ENCODE data around the gene STXBP3.

STXBP3 gene

DNA sequence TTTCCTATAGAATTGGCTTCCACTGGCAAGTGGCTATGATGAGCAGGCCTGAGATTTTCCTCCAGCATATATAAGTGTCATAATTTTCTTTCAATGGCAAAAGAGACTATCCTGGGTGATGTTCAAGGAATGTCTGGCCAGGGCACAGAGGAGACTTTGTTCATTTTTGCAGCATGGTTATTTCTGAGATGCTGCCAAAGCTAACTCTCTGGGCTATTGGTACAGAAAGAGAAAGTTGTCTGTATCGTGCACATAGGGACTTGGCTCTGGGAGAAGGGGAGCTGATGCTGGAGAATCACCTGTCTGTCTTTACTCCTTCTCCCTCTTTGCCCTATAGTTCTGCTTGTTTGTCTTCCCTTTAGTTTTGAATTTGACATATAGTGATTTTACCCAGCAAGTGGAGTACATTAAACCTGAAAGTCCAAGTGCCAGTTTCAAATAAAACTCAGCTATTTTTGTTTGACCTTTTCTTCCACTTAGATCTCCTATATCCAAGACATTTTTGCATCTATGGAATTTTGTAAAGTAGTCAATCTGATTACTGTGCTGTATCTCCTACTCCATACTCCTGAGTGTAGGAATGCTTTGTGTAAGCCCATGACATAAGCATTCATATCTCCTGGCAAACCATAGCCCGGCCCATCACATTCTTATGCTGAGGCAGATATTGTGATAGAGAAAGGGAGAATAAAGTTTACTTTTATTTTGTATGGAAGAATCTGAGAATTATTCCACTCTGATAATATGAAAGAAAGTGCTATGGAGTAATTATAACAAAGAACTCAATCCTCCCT, 29.8 kb upstream of the STXBP3 start:
- Histone ChIP-seq H3K9me3 (ENCODE audit: control insufficient read depth, insufficient read depth, low read length) (no peaks in the 10 kb centered on the region), H3K9ac (ENCODE audit: low read depth, low read length) (no peak overlapping the region), H3K36me3 (ENCODE audit: control insufficient read depth, insufficient read depth, low read length) (no peaks in the 10 kb centered on the region), H3K4me1 (ENCODE audit: control insufficient read depth, insufficient read depth, low read length) (peaks cover 17% of the 10 kb centered on the region), H3K27me3 (ENCODE audit: control insufficient read depth, insufficient read depth, low read length) (no peaks in the 10 kb centered on the region), H3K4me3 (ENCODE audit: low read depth, low read length) (no peak overlapping the region)

DNA sequence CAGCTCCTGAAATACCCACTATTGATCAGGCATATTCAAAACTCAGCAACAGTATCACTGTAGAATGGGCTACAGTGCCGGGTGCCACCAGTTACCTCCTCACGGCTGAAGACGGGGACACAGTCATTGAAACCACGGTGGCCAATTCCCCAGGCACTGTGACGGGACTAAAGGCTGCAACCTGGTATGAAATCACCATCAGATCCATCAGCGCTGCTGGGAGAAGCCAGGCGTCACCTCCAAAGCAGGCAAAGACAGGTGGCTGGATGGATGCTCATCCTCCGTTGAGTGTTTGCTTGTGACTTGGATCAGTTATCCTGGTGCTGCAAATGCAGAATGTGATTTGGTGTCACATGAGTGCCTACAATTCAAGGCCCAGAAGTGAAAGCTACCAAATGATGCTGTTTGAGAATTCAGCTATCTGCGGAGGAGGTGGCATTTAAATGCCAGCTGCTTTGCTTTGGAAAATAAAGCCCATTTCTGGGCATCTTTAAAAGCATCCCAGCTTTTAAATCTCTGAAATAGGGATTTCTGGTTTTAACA, 28.6 kb upstream of the STXBP3 start:
- no peaks in the 10 kb centered on the region for H3K9me3 ChIP-seq (ENCODE audit: control insufficient read depth, insufficient read depth, low read length)

DNA sequence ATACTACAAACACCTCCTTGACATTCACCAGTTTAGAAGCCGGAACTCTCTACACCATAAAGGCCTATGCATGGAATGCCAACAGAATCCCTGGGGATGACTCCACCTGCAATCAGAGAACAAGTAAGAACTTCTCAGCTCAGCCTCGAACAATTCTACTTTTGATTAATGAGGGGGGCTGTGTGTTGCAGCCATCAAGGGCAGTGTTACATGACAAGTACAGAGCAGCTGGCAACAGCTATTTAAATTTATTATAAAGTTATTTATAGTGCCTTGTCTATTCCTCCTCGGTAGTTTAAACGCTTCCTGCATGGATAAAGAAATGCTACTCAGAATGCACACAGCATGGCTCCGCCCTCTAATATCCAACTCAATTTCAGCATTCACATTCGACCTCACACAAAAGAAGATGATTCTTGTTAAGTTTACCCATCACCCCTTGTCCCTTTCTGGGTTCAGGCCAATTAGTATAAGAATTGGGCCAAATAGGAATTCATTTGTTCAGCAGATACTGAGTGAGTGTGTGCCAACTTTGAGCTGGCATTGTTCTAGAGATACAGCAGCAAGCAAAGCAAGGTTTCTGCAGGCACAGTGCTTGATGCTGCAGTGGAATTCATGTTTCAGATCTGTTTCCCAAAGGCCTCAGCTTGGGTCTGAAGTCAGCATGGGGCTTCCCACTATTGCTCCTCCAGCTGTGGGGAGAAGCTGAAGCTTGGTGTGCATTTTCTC, 27.4 kb upstream of the STXBP3 start:
- Histone ChIP-seq H3K4me1 (ENCODE audit: control insufficient read depth, insufficient read depth, low read length) (peaks cover 17% of the 10 kb centered on the region), H3K9ac (ENCODE audit: low read depth, low read length) (no peak overlapping the region), H3K27me3 (ENCODE audit: control insufficient read depth, insufficient read depth, low read length) (no peaks in the 10 kb centered on the region), H3K36me3 (ENCODE audit: control insufficient read depth, insufficient read depth, low read length) (no peaks in the 10 kb centered on the region), H3K4me3 (ENCODE audit: low read depth, low read length) (no peak overlapping the region), H3K9me3 (ENCODE audit: control insufficient read depth, insufficient read depth, low read length) (no peaks in the 10 kb centered on the region)

More for the DNA sequence above, 28.6 kb upstream of the STXBP3 start:
- Histone ChIP-seq H3K4me1 (ENCODE audit: control insufficient read depth, insufficient read depth, low read length) (peaks cover 17% of the 10 kb centered on the region), H3K36me3 (ENCODE audit: control insufficient read depth, insufficient read depth, low read length) (no peaks in the 10 kb centered on the region), H3K4me3 (ENCODE audit: low read depth, low read length) (no peak overlapping the region), H3K9ac (ENCODE audit: low read depth, low read length) (no peak overlapping the region), H3K27me3 (ENCODE audit: control insufficient read depth, insufficient read depth, low read length) (no peaks in the 10 kb centered on the region)

DNA sequence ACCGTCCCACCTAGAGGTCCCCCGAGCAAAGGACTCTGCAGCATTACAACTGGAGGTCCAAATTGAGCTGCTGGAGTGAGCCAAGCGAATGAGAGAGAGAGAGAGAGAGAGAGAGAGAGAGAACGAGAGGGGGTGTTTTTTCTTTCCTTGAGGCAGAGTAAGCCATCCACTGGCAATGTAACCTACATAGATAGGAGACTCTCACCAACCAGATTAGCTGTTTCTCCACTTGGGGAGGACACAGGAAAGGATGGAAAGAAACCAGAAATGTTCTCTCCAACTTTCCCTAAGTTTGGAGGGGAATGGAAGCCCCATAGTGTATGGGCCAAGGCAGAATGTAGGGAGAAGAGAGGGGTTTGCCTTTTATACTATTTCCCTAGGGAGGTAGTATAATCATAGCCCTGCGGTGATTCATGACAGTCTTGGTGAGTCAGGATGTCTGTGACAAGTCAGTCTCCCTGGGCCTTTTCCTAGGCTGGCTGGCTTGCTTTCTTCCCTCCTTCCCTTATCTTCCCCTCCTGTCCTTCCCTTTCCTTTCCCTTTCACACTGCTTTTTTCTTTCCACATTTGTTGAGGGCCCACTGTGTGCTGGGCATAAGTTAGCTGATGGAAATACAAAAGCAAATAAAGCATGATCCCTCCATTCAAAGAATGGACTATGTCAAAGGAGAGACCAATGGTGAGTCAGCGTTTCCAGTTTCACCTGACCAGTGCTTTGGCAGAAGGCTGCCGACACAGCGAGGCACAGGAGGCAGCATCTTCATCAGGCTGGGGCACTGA, 26.6 kb upstream of the STXBP3 start:
- H3K4me1 ChIP-seq (ENCODE audit: control insufficient read depth, insufficient read depth, low read length): peaks cover 17% of the 10 kb centered on the region
- H3K9me3 ChIP-seq (ENCODE audit: control insufficient read depth, insufficient read depth, low read length): no peaks in the 10 kb centered on the region
- no peaks in the 10 kb centered on the region for H3K36me3 ChIP-seq (ENCODE audit: control insufficient read depth, insufficient read depth, low read length)
- H3K4me3 ChIP-seq (ENCODE audit: low read depth, low read length): no peak overlapping the region
- no peaks in the 10 kb centered on the region for H3K27me3 ChIP-seq (ENCODE audit: control insufficient read depth, insufficient read depth, low read length)
- no peak overlapping the region for H3K9ac ChIP-seq (ENCODE audit: low read depth, low read length)

DNA sequence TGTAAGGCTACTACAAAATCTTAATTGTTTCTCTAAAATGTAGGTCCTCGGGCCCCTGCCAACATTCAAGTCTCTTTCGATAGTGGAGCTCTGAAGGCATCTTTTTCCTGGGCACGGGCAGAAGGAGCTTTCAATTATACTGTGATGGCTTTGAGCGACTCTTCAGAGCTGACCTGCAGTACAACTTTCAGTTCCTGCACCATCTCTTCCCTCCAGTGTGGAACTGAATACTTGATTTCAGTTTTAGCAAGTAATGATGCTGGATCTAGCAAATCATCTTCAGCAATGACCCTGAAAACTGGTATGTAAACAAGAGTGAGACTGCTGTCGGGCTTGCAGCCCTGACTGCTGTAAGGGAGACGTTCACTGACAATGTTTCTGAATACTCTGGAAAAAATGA, 24.2 kb upstream of the STXBP3 start:
- Histone ChIP-seq H3K9me3 (ENCODE audit: control insufficient read depth, insufficient read depth, low read length) (no peaks in the 10 kb centered on the region), H3K36me3 (ENCODE audit: control insufficient read depth, insufficient read depth, low read length) (no peaks in the 10 kb centered on the region), H3K9ac (ENCODE audit: low read depth, low read length) (no peak overlapping the region), H3K4me3 (ENCODE audit: low read depth, low read length) (no peak overlapping the region), H3K4me1 (ENCODE audit: control insufficient read depth, insufficient read depth, low read length) (peaks cover 17% of the 10 kb centered on the region), H3K27me3 (ENCODE audit: control insufficient read depth, insufficient read depth, low read length) (no peaks in the 10 kb centered on the region)

DNA sequence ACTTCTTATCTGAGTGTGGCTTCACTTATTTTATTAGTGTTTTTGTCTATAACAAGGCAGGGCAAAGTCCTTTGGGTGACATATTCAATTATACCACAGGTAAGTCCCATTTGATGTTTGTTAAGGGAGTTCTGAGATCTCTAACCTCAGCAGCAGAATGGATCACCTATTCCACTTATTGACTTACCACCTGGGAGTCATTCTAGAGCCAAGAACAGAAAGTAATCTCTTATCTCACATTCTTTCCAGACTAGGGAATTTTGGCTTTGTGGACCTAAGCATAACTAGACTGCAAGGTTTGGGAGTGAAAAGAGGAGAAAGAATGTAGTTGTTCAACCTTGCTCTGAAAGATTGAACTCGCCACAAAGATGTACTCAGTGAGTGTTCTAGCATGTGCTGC, 20.6 kb upstream of the STXBP3 start:
- Histone ChIP-seq H3K27me3 (ENCODE audit: control insufficient read depth, insufficient read depth, low read length) (no peaks in the 10 kb centered on the region), H3K4me3 (ENCODE audit: low read depth, low read length) (no peak overlapping the region), H3K9ac (ENCODE audit: low read depth, low read length) (no peak overlapping the region), H3K4me1 (ENCODE audit: control insufficient read depth, insufficient read depth, low read length) (no peaks in the 10 kb centered on the region), H3K9me3 (ENCODE audit: control insufficient read depth, insufficient read depth, low read length) (no peaks in the 10 kb centered on the region), H3K36me3 (ENCODE audit: control insufficient read depth, insufficient read depth, low read length) (no peaks in the 10 kb centered on the region)

DNA sequence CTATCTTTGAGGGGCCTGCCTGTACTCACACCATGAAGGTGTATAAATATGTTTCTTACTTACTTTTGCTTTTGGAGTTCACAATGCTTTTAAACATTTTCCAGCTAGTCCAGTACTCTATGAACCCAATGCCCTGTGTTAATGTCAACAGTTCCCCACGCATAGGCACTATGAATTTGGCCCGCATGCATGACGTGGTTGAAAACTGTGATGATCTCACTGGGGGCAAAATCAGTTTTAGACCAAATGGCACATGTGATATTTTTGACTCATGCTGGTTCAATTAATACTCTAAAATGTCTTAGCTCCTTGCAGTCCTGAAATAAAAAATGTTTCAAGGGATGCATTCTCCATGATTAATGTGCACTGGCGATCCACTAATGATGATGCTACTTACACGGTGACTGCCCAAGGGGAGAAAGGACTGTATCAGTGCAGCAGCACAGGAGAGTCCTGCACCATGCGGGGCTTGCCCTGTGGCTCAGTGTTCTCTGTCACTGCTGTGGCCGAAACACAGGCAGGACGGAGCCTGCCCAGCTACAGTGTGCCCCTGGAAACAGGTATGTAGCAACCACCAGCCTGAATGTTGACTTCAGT, 18.0 kb upstream of the STXBP3 start:
- no peak overlapping the region for H3K9ac ChIP-seq (ENCODE audit: low read depth, low read length)
- H3K9me3 ChIP-seq (ENCODE audit: control insufficient read depth, insufficient read depth, low read length): no peaks in the 10 kb centered on the region
- H3K27me3 ChIP-seq (ENCODE audit: control insufficient read depth, insufficient read depth, low read length): no peaks in the 10 kb centered on the region
- H3K4me3 ChIP-seq (ENCODE audit: low read depth, low read length): no peak overlapping the region
- no peaks in the 10 kb centered on the region for H3K4me1 ChIP-seq (ENCODE audit: control insufficient read depth, insufficient read depth, low read length)
- H3K36me3 ChIP-seq (ENCODE audit: control insufficient read depth, insufficient read depth, low read length): no peaks in the 10 kb centered on the region

DNA sequence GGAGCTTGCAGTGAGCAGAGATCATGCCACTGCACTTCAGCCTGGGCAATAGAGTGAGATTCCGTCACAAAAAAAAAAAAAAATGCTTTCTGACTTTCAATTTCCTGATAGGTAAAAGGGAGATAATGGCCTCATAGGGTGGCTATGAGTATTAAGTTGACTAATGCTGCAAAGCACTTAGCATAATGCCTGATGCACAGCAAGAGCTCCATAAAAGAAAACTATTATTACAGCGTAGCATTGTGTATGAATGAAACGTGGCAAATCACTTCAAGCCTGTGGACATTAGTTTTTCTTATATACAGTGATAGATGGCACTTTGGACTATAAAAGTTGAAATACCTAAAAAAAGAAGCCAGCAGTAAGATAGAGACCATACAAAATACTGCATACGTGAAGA, 17.0 kb upstream of the STXBP3 start:
- Histone ChIP-seq H3K9me3 (ENCODE audit: control insufficient read depth, insufficient read depth, low read length) (no peaks in the 10 kb centered on the region), H3K36me3 (ENCODE audit: control insufficient read depth, insufficient read depth, low read length) (no peaks in the 10 kb centered on the region), H3K4me3 (ENCODE audit: low read depth, low read length) (no peak overlapping the region), H3K4me1 (ENCODE audit: control insufficient read depth, insufficient read depth, low read length) (no peaks in the 10 kb centered on the region), H3K9ac (ENCODE audit: low read depth, low read length) (no peak overlapping the region), H3K27me3 (ENCODE audit: control insufficient read depth, insufficient read depth, low read length) (no peaks in the 10 kb centered on the region)

DNA sequence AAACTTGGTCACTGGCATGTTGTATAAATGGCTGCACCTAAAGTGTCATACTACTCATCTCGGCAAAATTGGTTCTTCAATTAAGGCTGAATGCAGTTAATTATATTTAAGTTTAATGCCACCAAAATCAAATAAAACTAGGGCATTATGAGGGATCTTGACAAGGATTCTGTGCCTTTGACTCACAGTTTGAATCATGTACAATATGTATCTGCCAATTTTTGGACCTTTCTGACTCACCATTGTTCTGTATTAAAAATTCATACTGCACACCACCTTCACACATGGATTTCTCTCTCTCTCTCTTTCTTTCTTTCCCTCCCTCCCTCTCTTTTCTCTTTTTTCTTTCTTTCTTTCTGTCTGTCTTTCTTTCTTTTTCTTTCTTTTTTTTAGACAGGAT, 14.1 kb upstream of the STXBP3 start:
- Histone ChIP-seq H3K36me3 (ENCODE audit: control insufficient read depth, insufficient read depth, low read length) (no peaks in the 10 kb centered on the region), H3K27me3 (ENCODE audit: control insufficient read depth, insufficient read depth, low read length) (no peaks in the 10 kb centered on the region), H3K4me1 (ENCODE audit: control insufficient read depth, insufficient read depth, low read length) (no peaks in the 10 kb centered on the region), H3K4me3 (ENCODE audit: low read depth, low read length) (no peak overlapping the region), H3K9ac (ENCODE audit: low read depth, low read length) (no peak overlapping the region), H3K9me3 (ENCODE audit: control insufficient read depth, insufficient read depth, low read length) (no peaks in the 10 kb centered on the region)

DNA sequence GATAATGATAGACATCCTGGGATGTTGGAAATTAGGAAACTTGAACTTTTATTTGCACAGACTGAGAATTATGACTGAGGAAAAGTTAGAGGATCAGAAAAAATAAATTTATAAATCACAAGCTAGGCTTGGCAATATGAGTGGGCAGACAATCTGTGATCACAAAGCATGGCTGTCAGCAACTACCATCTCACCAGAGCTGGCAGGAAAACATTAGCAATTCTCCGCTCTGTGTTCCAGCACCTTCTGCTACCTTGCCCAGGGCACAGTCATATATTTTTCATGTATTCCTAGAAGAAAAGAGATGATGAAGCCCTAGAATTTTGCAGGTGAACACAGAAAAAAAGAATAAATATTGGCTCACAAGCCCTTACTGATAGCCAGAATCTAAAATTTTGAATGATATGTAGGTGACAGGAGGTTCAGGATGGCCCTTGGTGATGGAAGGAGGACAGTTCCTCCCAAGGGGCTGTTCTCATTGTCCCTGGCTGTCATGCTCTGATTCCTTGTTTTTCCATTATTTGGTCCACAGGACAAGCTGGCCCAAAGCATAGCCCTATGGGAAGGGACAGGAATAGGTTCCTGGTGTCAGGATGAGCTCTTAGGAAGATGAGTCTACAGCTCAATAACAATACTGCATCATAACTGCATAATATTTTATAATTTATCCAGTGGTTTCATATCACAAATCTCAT, 12.2 kb upstream of the STXBP3 start:
- H3K27me3 ChIP-seq (ENCODE audit: control insufficient read depth, insufficient read depth, low read length): no peaks in the 10 kb centered on the region
- H3K9ac ChIP-seq (ENCODE audit: low read depth, low read length): no peak overlapping the region
- H3K36me3 ChIP-seq (ENCODE audit: control insufficient read depth, insufficient read depth, low read length): no peaks in the 10 kb centered on the region
- H3K4me1 ChIP-seq (ENCODE audit: control insufficient read depth, insufficient read depth, low read length): no peaks in the 10 kb centered on the region
- H3K4me3 ChIP-seq (ENCODE audit: low read depth, low read length): no peak overlapping the region
- H3K9me3 ChIP-seq (ENCODE audit: control insufficient read depth, insufficient read depth, low read length): no peaks in the 10 kb centered on the region

DNA sequence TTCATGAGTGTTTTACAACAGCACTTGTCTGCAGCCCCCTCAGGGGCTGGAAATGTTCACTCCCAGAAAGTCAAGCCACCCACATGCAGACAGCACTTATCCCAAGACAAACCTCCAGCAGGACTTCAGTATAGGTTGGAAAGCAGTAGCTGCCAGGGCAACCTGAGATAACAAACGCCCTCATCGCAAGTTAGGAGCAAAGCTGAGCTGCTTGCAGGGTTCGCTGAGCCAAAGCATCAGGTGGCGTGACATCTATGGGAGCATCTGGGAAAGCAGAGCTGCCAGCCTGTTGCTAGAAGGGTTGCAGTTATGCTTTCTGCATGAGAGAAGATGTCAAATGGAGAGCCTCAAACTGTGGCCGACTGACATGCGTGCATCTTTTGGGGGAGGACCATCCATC, 4.2 kb upstream of the STXBP3 start:
- H3K4me1 ChIP-seq (ENCODE audit: control insufficient read depth, insufficient read depth, low read length): peaks cover 5% of the 10 kb centered on the region
- H3K36me3 ChIP-seq (ENCODE audit: control insufficient read depth, insufficient read depth, low read length): no peaks in the 10 kb centered on the region
- H3K27me3 ChIP-seq (ENCODE audit: control insufficient read depth, insufficient read depth, low read length): peaks cover 8% of the 10 kb centered on the region
- H3K4me3 ChIP-seq (ENCODE audit: low read depth, low read length): no peak overlapping the region
- H3K9ac ChIP-seq (ENCODE audit: low read depth, low read length): no peak overlapping the region
- H3K9me3 ChIP-seq (ENCODE audit: control insufficient read depth, insufficient read depth, low read length): no peaks in the 10 kb centered on the region
